NCI-H187 (cell line): ENCODE measurements around the gene TTC28.
"Not testable (repeated sequence)": the region's sequence is repeated elsewhere in the genome, so short reads cannot be mapped to it uniquely, and the experiment has no call there.

Experiments
- DNase-seq, 2 experiments: peaks; one replicate each; lab custom pipeline; 2025; lab: John Stamatoyannopoulos, UW

The TTC28 gene

GRCh38 chr22:28223826-28224225 lies 455.8 kb downstream of the TTC28 start:
- DNase-seq, result no peak

- no peak for DNase-seq
These were observed 456.5 kb downstream of the TTC28 start for GRCh38 chr22:28222976-28223745.

- no peak for DNase-seq
These were observed 457.1 kb downstream of the TTC28 start for GRCh38 chr22:28222571-28222970.

DNA sequence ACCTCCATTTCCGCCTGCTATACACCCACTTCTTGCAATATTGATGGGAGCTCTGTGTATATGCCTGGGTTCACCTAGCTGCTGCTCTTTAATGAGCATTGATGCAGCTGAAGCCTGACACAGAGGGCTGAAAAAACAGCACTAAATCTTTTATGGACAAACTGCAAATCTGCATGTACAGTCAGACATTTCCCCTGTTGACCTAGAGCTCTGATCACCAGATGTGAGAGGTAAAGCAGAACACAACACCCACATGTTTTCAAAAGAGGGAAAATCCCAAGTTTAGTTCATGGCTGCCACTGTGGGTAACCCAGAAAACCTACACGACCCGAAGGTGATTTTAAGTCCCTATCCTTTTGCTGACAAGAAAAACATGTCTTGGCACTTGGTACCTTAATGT lies 457.6 kb downstream of the TTC28 start:
- no peak for DNase-seq

DNA sequence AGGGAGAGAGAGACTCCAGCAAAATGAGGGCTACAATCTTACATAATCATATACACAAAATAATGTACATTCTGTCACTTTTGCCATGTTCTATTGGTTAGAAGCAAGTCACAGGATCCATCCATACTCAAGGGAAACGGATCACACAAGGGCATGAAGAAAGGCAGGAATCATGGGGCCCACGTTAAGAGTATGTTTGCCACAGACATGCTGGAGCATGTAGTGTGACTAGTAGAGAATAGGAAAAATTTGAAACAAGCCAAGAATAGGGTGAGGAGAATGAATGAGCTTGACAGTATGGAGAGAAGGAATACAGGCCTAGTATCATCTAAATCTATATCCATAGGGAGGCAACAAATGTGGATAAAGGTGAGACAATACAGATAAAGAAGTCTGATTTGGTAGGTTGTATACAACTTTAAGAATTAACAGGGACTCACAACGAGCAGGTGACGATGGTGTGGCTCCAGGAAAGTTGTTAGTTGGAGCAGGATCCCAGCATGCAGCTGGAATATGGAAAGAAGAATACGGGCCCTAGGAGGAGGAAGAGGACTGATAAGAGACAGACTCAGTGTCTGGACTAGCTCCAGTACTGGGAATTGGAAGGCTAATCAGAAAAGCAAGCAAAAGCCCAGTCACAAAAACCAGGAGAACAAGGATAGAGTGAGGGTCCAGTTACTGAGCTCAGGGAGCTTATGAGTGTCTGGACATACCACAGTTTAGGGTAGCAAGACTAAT lies 458.8 kb downstream of the TTC28 start:
- no peak for DNase-seq

DNA sequence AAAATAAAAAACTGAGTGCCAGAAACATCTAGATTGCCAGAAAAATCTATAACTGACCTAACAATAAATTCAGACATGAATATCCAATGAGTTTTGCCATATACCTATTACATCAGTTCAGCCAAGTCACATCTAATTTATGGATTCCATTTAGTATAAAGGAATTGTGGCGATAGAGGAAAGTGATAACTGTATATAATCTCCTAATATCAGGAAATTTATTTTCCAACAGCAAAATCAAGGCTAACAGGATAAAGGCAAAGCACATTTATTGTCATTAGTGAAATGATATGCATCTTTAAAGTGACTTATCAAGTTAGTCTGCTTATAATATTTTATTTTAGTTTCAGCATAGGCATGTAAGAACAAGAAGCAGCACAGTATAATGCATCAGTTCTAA lies 462.4 kb downstream of the TTC28 start:
- DNase-seq, result no peak

DNA sequence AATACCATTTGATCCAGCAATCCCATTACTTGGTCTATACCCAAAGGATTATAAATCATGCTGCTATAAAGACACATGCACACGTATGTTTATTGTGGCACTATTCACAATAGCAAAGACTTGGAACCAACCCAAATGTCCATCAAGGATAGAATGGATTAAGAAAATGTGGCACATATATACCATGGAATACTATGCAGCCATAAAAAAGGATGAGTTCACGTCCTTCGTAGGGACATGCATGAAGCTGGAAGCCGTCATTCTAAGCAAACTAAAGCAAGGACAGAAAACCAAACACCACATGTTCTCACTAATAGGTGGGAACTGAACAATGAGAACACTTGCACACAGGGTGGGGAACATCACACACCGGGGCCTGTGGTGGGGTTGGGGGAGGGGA lies 464.9 kb downstream of the TTC28 start:
- DNase-seq, result not testable (repeated sequence)

- DNase-seq, result not testable (repeated sequence)
These were observed 470.2 kb downstream of the TTC28 start for GRCh38 chr22:28209457-28209856.

DNA sequence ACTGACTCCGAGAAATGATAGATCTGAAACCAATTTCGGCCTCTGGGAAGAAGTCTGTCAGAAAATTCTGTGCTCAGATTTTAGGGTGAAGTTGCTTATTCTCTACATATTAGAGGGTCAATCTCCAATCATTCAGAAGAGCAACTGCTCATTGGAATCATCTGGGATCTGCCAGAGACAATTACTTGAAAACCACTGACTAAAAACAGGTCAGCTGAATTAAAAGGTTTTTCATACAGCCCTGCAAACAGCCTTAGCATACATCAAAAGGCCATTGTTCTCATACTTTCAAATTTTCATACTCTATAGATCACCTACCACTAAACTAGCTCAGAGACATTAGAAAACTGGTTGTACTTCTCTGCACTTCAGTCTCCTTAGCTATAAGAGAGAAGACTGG lies 470.9 kb downstream of the TTC28 start:
- DNase-seq, result no peak

GRCh38 chr22:28208036-28208435 lies 471.6 kb downstream of the TTC28 start:
- no peak for DNase-seq

DNA sequence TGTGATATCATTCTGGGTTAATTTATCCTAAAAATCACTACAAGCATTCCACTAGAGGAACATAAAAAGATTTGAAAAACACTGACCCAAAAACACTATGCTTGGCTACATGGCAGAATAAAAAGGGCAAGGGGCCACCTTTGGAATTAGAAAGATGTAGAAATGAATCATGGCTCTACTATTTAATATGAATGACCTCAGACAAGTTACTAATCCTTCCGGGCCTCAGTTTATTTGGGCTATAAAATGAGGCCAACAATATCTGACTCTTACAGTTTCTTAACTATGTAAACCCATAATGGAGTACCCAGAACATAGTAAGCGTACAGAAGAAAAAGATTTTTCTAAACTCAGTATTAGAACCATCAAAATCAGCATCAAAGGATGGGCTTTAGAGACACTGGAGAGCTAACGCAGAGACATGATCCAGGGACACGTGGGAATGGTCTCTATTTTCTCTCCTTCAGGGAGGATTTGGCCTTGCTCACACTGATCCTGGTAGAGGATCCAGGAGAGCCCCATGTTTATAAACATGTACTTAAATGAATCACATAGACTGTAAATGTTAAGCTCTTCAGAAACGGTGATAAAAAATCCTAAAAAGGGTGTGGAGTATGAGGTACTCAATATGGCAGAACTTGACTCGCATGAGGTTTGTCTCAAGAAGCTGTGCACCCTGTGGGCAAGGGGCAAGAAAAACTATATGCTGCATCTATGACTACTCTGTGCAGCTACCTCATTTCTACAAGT lies 472.2 kb downstream of the TTC28 start:
- no peak for DNase-seq

DNA sequence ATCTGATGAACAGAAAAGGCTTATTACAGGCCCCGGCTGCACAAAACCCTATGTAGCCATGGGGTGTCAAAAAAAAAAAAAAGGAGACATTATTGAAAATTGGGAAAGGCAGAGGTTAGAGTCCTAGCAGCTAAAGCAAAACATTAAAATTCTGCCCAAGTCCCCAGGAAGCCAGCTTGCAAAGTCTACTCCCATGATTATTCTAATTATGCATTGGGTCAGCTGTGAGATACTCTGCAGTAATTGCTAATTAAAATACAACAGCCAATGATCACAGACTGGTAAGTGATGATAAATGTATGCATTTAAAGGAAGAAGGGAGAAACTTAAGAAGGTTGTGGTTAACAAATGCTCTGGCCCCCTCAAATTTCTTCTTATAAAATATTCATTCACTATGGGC lies 473.7 kb downstream of the TTC28 start:
- no peak for DNase-seq

- DNase-seq, result no peak
These were observed 475.3 kb downstream of the TTC28 start for GRCh38 chr22:28204382-28204781.

DNA sequence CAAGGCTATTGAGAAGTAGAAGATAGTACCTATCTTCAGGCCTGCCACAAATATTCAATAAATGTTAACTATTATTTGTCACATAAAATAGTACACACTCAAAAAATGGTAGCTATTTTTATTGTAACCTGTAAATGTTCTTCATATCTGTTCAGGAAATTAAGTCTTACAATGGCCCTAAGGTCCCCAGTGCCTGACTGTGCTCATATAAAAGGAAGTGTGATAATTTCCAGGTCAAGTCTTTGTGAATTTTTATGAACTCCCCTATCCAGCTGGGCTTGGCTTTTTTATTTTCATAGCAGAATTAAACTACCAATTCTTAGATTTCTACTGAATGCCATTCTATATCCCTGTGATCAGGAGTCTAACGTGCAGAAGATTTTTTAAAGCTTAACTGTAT lies 476.4 kb downstream of the TTC28 start:
- no peak for DNase-seq

DNA sequence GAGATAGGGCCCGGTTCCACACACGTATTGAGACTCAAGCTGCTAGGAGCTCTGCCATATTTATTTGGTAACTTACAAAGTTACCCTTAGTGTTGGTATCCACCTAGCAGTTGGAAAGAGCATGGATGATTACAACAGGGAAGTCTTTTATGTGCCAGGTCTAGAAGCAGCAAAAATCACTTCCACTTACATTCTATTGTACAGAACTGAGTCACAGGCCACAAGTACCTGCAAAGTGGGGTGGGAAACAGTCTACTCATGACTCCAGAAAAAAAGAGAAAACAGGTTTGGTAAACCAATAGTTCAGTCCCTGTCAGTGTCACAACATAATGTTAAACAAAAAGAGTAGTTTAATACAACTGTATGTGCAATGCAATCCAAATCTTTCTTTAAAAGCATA lies 480.9 kb downstream of the TTC28 start:
- no peak for DNase-seq

DNA sequence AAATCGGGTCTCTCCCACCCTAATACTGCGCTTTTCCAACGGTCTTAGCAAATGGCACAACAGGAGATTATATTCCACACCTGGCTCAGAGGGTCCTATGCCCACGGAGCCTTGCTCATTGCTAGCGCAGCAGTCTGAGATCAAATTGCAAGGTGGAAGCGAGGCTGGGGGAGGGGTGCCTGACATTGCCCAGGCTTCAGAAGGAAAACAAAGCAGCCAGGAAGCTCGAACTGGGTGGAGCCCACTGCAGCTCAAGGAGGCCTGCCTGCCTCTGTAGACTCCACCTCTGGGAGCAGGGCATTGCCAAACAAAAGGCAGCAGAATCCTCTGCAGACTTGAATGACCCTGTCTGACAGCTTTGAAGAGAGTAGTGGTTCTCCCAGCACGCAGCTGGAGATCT lies 488.1 kb downstream of the TTC28 start:
- DNase-seq, result not testable (repeated sequence)

DNA sequence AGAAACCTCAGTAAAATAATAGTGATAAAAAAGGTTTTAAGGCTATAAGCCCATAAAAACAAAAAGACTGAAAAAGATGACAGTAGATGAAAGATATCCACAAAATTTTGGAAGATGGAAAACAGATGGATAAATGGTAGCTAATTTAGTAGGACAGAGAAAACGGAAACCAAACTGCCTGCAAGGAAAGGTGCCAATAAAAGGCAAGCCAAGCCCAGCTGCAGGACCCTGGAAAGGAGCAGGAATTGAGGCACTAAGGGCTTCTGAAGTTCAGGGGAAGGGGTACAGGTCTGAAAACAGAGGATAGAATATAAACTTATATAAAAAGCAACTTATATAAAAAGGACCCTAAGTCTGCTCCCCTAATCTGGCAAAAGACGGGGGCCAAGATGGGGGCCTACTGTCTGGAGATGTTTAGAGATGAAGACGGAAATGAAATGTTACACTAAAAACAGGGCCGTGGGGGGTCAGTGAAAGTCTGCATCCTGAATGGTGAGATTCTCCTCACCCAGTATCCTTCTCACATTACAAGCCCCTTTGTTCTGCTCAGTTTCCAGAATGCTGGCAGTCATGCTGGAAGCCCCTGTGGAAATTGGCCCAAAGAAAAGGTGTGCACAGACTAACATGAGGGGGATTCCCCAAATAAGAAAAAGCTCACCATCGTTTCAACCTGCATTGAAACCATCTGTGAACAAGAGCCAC lies 491.3 kb downstream of the TTC28 start:
- DNase-seq, result no peak

GRCh38 chr22:28187612-28188011 lies 492.0 kb downstream of the TTC28 start:
- DNase-seq, result no peak

DNA sequence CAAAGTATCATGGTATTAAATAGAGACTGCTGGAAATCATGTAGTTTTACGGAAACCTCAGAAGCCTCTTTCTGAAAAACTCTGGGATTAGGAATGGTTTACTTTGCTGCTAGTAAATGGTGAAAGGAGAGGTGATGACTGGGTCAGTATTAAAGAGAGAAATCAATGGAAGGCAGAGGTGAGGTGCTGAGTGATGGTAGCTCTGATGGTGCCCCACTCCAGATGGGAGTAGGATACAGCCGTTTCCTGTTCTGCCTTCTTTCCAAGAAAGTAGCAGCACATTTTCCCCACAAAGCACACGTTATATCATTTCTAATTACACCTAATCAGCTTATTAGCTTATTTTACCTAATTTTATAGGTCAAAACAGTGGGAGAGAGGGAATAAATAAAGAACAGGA lies 493.0 kb downstream of the TTC28 start:
- DNase-seq, result no peak

GRCh38 chr22:28185130-28185529 lies 494.5 kb downstream of the TTC28 start:
- DNase-seq, result no peak

DNA sequence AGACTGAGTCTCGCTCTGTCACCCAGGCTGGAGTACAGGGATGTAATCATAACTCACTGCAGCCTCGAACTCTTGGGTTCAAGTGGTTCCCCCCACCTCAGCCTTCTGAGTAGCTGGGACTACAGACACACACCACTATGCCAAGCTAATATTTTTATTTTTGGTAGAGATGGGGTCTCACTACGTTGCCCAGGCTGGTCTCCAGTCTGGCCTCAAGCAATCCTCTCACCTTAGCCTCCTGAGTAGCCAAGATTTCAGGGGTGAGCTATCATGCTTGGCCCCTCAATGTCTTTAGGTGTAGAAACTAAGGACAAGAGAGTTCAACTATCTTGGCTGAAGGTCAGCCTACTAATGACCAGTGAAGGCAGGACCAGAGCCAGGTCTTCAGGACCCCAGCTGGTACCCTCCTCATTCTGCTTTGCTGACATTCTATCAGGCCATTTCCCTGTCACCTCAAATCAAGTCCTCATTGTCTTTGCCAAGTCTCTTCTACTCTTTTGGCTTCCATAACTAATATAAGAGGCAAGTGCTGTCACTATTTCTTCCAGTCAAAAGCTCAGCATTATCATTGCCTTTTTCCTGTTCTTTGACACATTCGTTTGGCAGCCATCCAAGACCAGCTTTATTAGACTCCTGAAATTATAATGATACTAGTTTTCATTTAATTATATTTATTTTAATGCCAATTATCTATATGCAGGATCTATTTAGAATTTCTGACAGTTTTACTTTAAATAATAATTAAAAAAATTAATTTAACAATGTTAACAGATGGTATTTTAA lies 496.4 kb downstream of the TTC28 start:
- DNase-seq, result no peak
